H9 (cell line): Measurements from ENCODE around the gene ROPN1L. TPM values are rescaled to one million over a fixed set of nuclear protein-coding genes. Genes with fewer than 3 reads are reported as not detected.

ENCODE experiments used
- DNase-seq: peaks from one replicate; pipeline ENCODE4 v3.0.0-alpha.2; 2017
- H2AFZ ChIP-seq: one replicate; pipeline ENCODE4 v1.6.1; 2013; ENCODE audit warnings: mild to moderate bottlenecking, low read length, control low read depth, moderate library complexity
- H2AK5ac ChIP-seq: 2 replicates; pipeline ENCODE4 v1.6.1; 2013; ENCODE audit warnings: low read length, control low read depth, mixed read lengths; ENCODE audit not compliant: insufficient read length
- H2BK120ac ChIP-seq: one replicate; pipeline ENCODE4 v1.6.1; 2013; ENCODE audit warnings: low read depth, mild to moderate bottlenecking, low read length, control low read depth, inconsistent platforms; ENCODE audit not compliant: poor library complexity, severe bottlenecking
- H2BK12ac ChIP-seq: 2 replicates; pipeline ENCODE4 v1.6.1; 2013; ENCODE audit warnings: low read length, control low read depth, mixed read lengths, low read depth; ENCODE audit not compliant: insufficient read length
- H2BK15ac ChIP-seq: 2 replicates; pipeline ENCODE4 v1.6.1; 2013; ENCODE audit warnings: low read depth, low read length, control low read depth
- H2BK20ac ChIP-seq: one replicate; pipeline ENCODE4 v1.6.1; 2013; ENCODE audit warnings: low read depth, mild to moderate bottlenecking, low read length, control low read depth, inconsistent platforms; ENCODE audit not compliant: poor library complexity, severe bottlenecking
- H2BK5ac ChIP-seq: 2 replicates; pipeline ENCODE4 v1.6.1; 2013; ENCODE audit warnings: low read length, control low read depth, mixed read lengths; ENCODE audit not compliant: insufficient read length
- H3K14ac ChIP-seq: 2 replicates; pipeline ENCODE4 v1.6.1; 2013; ENCODE audit warnings: low read length, control low read depth; ENCODE audit not compliant: insufficient read depth
- H3K18ac ChIP-seq: 2 replicates; pipeline ENCODE4 v1.6.1; 2013; ENCODE audit warnings: low read depth, mild to moderate bottlenecking, mixed read lengths, low read length, control low read depth; ENCODE audit not compliant: insufficient read length
- H3K23ac ChIP-seq: 2 replicates; pipeline ENCODE4 v1.6.1; 2013; ENCODE audit warnings: low read length, control low read depth, mixed read lengths, low read depth; ENCODE audit not compliant: insufficient read length
- H3K23me2 ChIP-seq: 2 replicates; pipeline ENCODE4 v1.6.1; 2013; ENCODE audit warnings: low read depth, mild to moderate bottlenecking, mixed read lengths, low read length, control low read depth; ENCODE audit not compliant: insufficient read length, poor library complexity, severe bottlenecking
- H3K27ac ChIP-seq: 2 replicates; pipeline ENCODE4 v1.5.1; 2013; ENCODE audit warnings: low read length, control low read depth, mixed read lengths, low read depth; ENCODE audit not compliant: insufficient read length
- H3K27me3 ChIP-seq: 2 replicates; pipeline ENCODE4 v1.6.1; 2013; ENCODE audit warnings: low read length, control low read depth, inconsistent platforms; ENCODE audit not compliant: insufficient read depth
- H3K4ac ChIP-seq: 2 replicates; pipeline ENCODE4 v1.6.1; 2013; ENCODE audit warnings: low read depth, mild to moderate bottlenecking, control low read depth, inconsistent platforms, low read length, moderate library complexity
- H3K4me1 ChIP-seq: 2 replicates; pipeline ENCODE4 v1.6.1; 2013; ENCODE audit warnings: low read length, control low read depth, inconsistent platforms; ENCODE audit not compliant: insufficient read depth
- H3K4me2 ChIP-seq: 2 replicates; pipeline ENCODE4 v1.6.1; 2013; ENCODE audit warnings: low read length, control low read depth, mixed read lengths; ENCODE audit not compliant: insufficient read length, insufficient read depth
- H3K56ac ChIP-seq: 2 replicates; pipeline ENCODE4 v1.6.1; 2013; ENCODE audit warnings: low read depth, mild to moderate bottlenecking, mixed read lengths, low read length, control low read depth; ENCODE audit not compliant: insufficient read length
- H3K79me1 ChIP-seq: 2 replicates; pipeline ENCODE4 v1.6.1; 2013; ENCODE audit warnings: low read depth, mild to moderate bottlenecking, moderate library complexity, low read length, control low read depth, inconsistent platforms; ENCODE audit not compliant: insufficient read depth, poor library complexity, severe bottlenecking
- H3K79me2 ChIP-seq: 2 replicates; pipeline ENCODE4 v1.6.1; 2013; ENCODE audit warnings: low read length, control low read depth, inconsistent platforms; ENCODE audit not compliant: insufficient read depth
- H3K9ac ChIP-seq: 2 replicates; pipeline ENCODE4 v1.6.1; 2013; ENCODE audit warnings: low read length, control low read depth, mixed read lengths; ENCODE audit not compliant: insufficient read length; ENCODE audit errors: extremely low read depth
- H3K9me3 ChIP-seq: one replicate; pipeline ENCODE4 v1.6.1; 2013; ENCODE audit warnings: low read depth, low read length, inconsistent platforms; ENCODE audit not compliant: control insufficient read depth
- H3T11ph ChIP-seq: one replicate; pipeline ENCODE4 v1.6.1; 2013; ENCODE audit warnings: mild to moderate bottlenecking, low read length, control low read depth, inconsistent platforms
- H4K20me1 ChIP-seq: one replicate; pipeline ENCODE4 v1.6.1; 2013; ENCODE audit not compliant: control insufficient read depth, insufficient read length, insufficient read depth
- H4K5ac ChIP-seq: 2 replicates; pipeline ENCODE4 v1.6.1; 2013; ENCODE audit warnings: low read depth, mild to moderate bottlenecking, mixed read lengths, low read length, control low read depth; ENCODE audit not compliant: insufficient read length
- H4K8ac ChIP-seq: replicated peaks from 2 replicates; pipeline ENCODE4 v1.6.1; 2013; ENCODE audit warnings: low read length, control low read depth, mixed read lengths, low read depth; ENCODE audit not compliant: insufficient read length
- H4K91ac ChIP-seq: 2 replicates; pipeline ENCODE4 v1.6.1; 2013; ENCODE audit warnings: low read depth, mild to moderate bottlenecking, moderate library complexity, mixed read lengths, low read length, control low read depth; ENCODE audit not compliant: insufficient read length
- H3K27ac Mint-ChIP-seq, 3 experiments: 2 replicates in 2 of 3; 3 replicates in 1 of 3; pipeline ENCODE4 v1.8.0; 2020 to 2021; ENCODE audit warnings: mixed read lengths in 3 of 3, mild to moderate bottlenecking in 1 of 3, moderate library complexity in 1 of 3
- H3K27me3 Mint-ChIP-seq: 2 replicates; pipeline ENCODE4 v1.8.0; 2021; ENCODE audit warnings: low read depth, mild to moderate bottlenecking, moderate library complexity, mixed read lengths
- H3K36me3 Mint-ChIP-seq, 3 experiments: 2 replicates in 2 of 3; 3 replicates in 1 of 3; pipeline ENCODE4 v1.8.0; 2020 to 2021; ENCODE audit warnings: low read depth in 3 of 3, mixed read lengths in 3 of 3; ENCODE audit not compliant: insufficient read depth in 1 of 3
- H3K4me1 Mint-ChIP-seq, 2 experiments: 2 replicates each; pipeline ENCODE4 v1.8.0; 2020; ENCODE audit warnings: mixed read lengths in 2 of 2
- H3K4me3 Mint-ChIP-seq, 2 experiments: 2 replicates in 1 of 2; 3 replicates in 1 of 2; pipeline ENCODE4 v1.8.0; 2020 to 2021; ENCODE audit warnings: mild to moderate bottlenecking in 2 of 2, mixed read lengths in 2 of 2, moderate library complexity in 1 of 2
- H3K9me3 Mint-ChIP-seq, 2 experiments: 2 replicates in 1 of 2; 3 replicates in 1 of 2; pipeline ENCODE4 v1.8.0; 2020; ENCODE audit warnings: mild to moderate bottlenecking in 2 of 2, mixed read lengths in 2 of 2, moderate library complexity in 1 of 2
- WGBS: extraction: QIAGEN DNeasy Blood & Tissue Kit; methylation state at CpG from one replicate; pipeline ENCODE4 v1.1.7; 2013; ENCODE audit warnings: missing lambda C conversion rate, low lambda C conversion rate, mixed read lengths; ENCODE audit not compliant: insufficient read length; ENCODE audit errors: extremely low coverage; 5-methylcytosine and 5-hydroxymethylcytosine counted together
- total RNA-seq: library from RNA; stranded (reverse); gene quantifications from 2 replicates; pipeline ENCODE4 v1.2.1, GENCODE V29; 2021
- TF ChIP-seq, protein P1 (sequence below): fragments of 200-600 bp; sonication (generic); conservative IDR thresholded peaks from 3 replicates; pipeline ENCODE4 v1.8.0; 2021; ENCODE audit warnings: antibody characterized with exemption, mild to moderate bottlenecking

ROPN1L gene
- total RNA-seq, 1 experiment from 2014 or later: 0.37 TPM

GRCh38 chr5:10427978-10428377 lies 13.7 kb upstream of the ROPN1L start:
- WGBS: no CpG with 5 or more reads among the region's 2 CpGs
- H3K27ac Mint-ChIP-seq: peak overlapping the region in 1 of 3 experiments; percentile 46; a peak in 1 of 7 replicates
- no peak overlapping the region for H3K9ac ChIP-seq
- no peaks in the 10 kb centered on the region for H3K79me2 ChIP-seq
- no peak overlapping the region for H3T11ph ChIP-seq
- H2BK12ac ChIP-seq: no peak overlapping the region
- no peaks in the 10 kb centered on the region for H3K9me3 ChIP-seq
- no peak overlapping the region for H4K91ac ChIP-seq
- H3K27me3 ChIP-seq: no peaks in the 10 kb centered on the region
- no peak overlapping the region for H3K23ac ChIP-seq
- no peaks in the 10 kb centered on the region for H3K23me2 ChIP-seq
- TF ChIP-seq, protein P1, sequence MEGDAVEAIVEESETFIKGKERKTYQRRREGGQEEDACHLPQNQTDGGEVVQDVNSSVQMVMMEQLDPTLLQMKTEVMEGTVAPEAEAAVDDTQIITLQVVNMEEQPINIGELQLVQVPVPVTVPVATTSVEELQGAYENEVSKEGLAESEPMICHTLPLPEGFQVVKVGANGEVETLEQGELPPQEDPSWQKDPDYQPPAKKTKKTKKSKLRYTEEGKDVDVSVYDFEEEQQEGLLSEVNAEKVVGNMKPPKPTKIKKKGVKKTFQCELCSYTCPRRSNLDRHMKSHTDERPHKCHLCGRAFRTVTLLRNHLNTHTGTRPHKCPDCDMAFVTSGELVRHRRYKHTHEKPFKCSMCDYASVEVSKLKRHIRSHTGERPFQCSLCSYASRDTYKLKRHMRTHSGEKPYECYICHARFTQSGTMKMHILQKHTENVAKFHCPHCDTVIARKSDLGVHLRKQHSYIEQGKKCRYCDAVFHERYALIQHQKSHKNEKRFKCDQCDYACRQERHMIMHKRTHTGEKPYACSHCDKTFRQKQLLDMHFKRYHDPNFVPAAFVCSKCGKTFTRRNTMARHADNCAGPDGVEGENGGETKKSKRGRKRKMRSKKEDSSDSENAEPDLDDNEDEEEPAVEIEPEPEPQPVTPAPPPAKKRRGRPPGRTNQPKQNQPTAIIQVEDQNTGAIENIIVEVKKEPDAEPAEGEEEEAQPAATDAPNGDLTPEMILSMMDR: no peak
- H2BK120ac ChIP-seq: no peak overlapping the region
- H2AFZ ChIP-seq: no peak overlapping the region
- no peak overlapping the region for H3K27ac ChIP-seq
- no peaks in the 10 kb centered on the region for H3K4me1 ChIP-seq
- no peak overlapping the region for H3K4ac ChIP-seq
- no peaks in the 10 kb centered on the region for H4K20me1 ChIP-seq
- H3K4me3 Mint-ChIP-seq: no peak overlapping the region
- no peak overlapping the region for H2AK5ac ChIP-seq
- no peak overlapping the region for H3K14ac ChIP-seq
- no peaks in the 10 kb centered on the region for H3K27me3 Mint-ChIP-seq
- no peak for DNase-seq
- H3K56ac ChIP-seq: no peak overlapping the region
- H3K79me1 ChIP-seq: no peaks in the 10 kb centered on the region
- H2BK20ac ChIP-seq: no peak overlapping the region
- H3K4me2 ChIP-seq: no peak overlapping the region
- H3K18ac ChIP-seq: no peak overlapping the region
- H4K8ac ChIP-seq: no peak overlapping the region
- H4K5ac ChIP-seq: no peak overlapping the region
- peaks cover 1 to 2% of the 10 kb centered on the region in 2 experiments for H3K4me1 Mint-ChIP-seq
- no peak overlapping the region for H2BK5ac ChIP-seq
- H3K36me3 Mint-ChIP-seq: peaks cover 20 to 71% (median 51%) of the 10 kb centered on the region in 3 experiments; a peak in 6 of 7 replicates
- H3K9me3 Mint-ChIP-seq: no peaks in the 10 kb centered on the region
- no peak overlapping the region for H2BK15ac ChIP-seq
